DND-41 (cell line): ENCODE data around the gene FHOD3.

ENCODE experiments used
- EZH2 ChIP-seq: IDR thresholded peaks from 3 replicates; pipeline ENCODE4 v1.6.1; 2012; ENCODE audit warnings: borderline replicate concordance, low read depth, mild to moderate bottlenecking, moderate library complexity, low read length, inconsistent platforms; ENCODE audit not compliant: severe bottlenecking
- TF ChIP-seq, protein P1 (sequence below): IDR thresholded peaks from 2 replicates; pipeline ENCODE4 v1.5.1; 2012; ENCODE audit warnings: borderline replicate concordance, low read length, moderate library complexity, mild to moderate bottlenecking; ENCODE audit not compliant: poor library complexity, severe bottlenecking; ENCODE audit errors: extremely low read depth

- TF ChIP-seq, protein P1, sequence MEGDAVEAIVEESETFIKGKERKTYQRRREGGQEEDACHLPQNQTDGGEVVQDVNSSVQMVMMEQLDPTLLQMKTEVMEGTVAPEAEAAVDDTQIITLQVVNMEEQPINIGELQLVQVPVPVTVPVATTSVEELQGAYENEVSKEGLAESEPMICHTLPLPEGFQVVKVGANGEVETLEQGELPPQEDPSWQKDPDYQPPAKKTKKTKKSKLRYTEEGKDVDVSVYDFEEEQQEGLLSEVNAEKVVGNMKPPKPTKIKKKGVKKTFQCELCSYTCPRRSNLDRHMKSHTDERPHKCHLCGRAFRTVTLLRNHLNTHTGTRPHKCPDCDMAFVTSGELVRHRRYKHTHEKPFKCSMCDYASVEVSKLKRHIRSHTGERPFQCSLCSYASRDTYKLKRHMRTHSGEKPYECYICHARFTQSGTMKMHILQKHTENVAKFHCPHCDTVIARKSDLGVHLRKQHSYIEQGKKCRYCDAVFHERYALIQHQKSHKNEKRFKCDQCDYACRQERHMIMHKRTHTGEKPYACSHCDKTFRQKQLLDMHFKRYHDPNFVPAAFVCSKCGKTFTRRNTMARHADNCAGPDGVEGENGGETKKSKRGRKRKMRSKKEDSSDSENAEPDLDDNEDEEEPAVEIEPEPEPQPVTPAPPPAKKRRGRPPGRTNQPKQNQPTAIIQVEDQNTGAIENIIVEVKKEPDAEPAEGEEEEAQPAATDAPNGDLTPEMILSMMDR = no peak
- TF ChIP-seq EZH2 = no peak
These were observed 427.1 kb downstream of the FHOD3 start for GRCh38 chr18:36724591-36725001.
